Glutamatergic neuron (in vitro differentiated cells): ENCODE results near the gene PURA. TPM values are rescaled to one million over a fixed set of nuclear protein-coding genes. Genes with fewer than 3 reads are reported as not detected.

Source experiments
- DNase-seq: peaks from one replicate; pipeline ENCODE4 v3.0.0; 2022
- H3K27ac Mint-ChIP-seq: one replicate; pipeline ENCODE4 v1.8.0; 2020; ENCODE audit warnings: mild to moderate bottlenecking, mixed read lengths, inconsistent platforms; ENCODE audit not compliant: unreplicated experiment
- H3K27me3 Mint-ChIP-seq: one replicate; pipeline ENCODE4 v1.8.0; 2020; ENCODE audit warnings: mild to moderate bottlenecking, moderate library complexity, mixed read lengths, inconsistent platforms; ENCODE audit not compliant: unreplicated experiment
- H3K36me3 Mint-ChIP-seq: one replicate; pipeline ENCODE4 v1.8.0; 2020; ENCODE audit warnings: mild to moderate bottlenecking, mixed read lengths, inconsistent platforms; ENCODE audit not compliant: unreplicated experiment
- H3K4me1 Mint-ChIP-seq: one replicate; pipeline ENCODE4 v1.8.0; 2020; ENCODE audit warnings: mild to moderate bottlenecking, low read depth, mixed read lengths, inconsistent platforms; ENCODE audit not compliant: unreplicated experiment
- H3K4me3 Mint-ChIP-seq: one replicate; pipeline ENCODE4 v1.8.0; 2020; ENCODE audit warnings: mild to moderate bottlenecking, mixed read lengths, inconsistent platforms; ENCODE audit not compliant: unreplicated experiment
- H3K9me3 Mint-ChIP-seq: one replicate; pipeline ENCODE4 v1.8.0; 2020; ENCODE audit warnings: mild to moderate bottlenecking, moderate library complexity, mixed read lengths, inconsistent platforms; ENCODE audit not compliant: unreplicated experiment
- total RNA-seq: library from RNA; stranded (reverse); fragmentation: NEBNext Ultra II Directional; extraction: Animal tissue kit (Norgen Biotek cat#: 25700); gene quantifications from one replicate; pipeline ENCODE4 v1.2.1, GENCODE V29; 2021; ENCODE audit not compliant: unreplicated experiment
- TF ChIP-seq, protein P1 (sequence below): fragments of 200-600 bp; sonication (generic); IDR thresholded peaks from one replicate; pipeline ENCODE4 v1.5.0; 2021; ENCODE audit not compliant: partially characterized antibody, unreplicated experiment

Gene PURA
- total RNA-seq, 1 donor from 2014 or later: 4.1 TPM

DNA sequence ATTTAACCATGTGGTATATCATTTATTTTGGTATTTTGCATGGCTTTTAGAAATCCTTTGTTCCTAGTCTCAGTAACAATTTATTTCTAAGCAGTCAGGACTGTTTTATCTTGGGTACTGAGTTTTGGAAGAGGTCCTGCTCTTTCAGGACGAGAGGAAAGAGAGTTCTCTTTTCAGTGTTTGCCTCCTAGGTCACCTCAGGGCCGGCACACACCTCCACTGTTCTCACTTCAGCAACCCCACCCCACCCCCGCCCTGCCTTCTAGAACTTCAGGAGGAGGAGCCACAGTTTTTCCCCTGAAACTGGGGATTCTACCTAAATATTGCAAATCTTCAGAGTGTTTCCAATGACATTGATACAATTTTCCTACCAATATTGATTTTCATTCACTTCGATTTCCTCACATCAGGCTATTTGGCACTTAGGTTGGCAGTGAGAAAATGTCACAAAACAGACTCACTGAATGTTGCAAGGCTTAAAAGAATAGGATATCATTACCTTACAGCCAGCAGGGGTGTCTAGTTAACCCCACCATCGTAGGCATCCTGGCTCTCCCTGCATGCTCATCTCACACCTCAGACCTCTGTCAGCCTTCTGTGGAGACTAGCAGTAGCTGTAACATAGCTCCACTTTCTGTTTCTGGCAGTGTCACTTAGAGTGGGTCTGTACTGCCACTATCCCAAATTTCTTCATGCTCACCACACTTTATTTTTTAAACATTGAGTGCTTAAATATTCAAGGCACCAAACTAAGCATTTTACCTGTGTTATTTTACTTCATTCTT is 17.2 kb downstream of the PURA start:
- H3K27me3 Mint-ChIP-seq: no peaks in the 10 kb centered on the region
- H3K36me3 Mint-ChIP-seq: no peaks in the 10 kb centered on the region
- TF ChIP-seq, protein P1, sequence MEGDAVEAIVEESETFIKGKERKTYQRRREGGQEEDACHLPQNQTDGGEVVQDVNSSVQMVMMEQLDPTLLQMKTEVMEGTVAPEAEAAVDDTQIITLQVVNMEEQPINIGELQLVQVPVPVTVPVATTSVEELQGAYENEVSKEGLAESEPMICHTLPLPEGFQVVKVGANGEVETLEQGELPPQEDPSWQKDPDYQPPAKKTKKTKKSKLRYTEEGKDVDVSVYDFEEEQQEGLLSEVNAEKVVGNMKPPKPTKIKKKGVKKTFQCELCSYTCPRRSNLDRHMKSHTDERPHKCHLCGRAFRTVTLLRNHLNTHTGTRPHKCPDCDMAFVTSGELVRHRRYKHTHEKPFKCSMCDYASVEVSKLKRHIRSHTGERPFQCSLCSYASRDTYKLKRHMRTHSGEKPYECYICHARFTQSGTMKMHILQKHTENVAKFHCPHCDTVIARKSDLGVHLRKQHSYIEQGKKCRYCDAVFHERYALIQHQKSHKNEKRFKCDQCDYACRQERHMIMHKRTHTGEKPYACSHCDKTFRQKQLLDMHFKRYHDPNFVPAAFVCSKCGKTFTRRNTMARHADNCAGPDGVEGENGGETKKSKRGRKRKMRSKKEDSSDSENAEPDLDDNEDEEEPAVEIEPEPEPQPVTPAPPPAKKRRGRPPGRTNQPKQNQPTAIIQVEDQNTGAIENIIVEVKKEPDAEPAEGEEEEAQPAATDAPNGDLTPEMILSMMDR: no peak
- H3K9me3 Mint-ChIP-seq: no peaks in the 10 kb centered on the region
- H3K4me1 Mint-ChIP-seq: peaks cover 5% of the 10 kb centered on the region
- no peak for DNase-seq
- H3K27ac Mint-ChIP-seq: no peak overlapping the region
- no peak overlapping the region for H3K4me3 Mint-ChIP-seq

DNA sequence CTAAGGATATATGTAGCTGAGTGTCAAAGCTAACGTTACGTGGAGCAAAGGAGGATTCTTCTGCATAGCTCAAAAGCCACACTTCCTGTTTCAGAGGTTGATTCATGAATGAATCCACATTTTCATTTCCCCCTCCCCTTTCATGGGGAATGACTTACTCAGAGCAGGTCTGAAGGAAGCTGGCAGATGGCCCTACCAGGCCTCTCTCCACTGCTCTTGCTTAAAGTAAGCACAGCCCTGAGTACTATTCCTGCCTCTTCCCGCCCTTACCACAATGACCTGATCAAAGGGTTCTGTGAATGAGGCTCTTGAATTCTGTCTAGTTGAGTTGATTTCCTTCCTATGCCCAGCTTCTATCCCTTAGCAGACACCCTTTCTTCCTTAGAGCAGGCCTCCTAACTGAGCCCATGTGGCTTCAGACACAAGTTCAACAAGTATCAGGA is 18.1 kb downstream of the PURA start:
- Mint-ChIP-seq H3K4me3 (no peak overlapping the region), H3K4me1 (peaks cover 5% of the 10 kb centered on the region), H3K36me3 (no peaks in the 10 kb centered on the region), H3K27me3 (no peaks in the 10 kb centered on the region), H3K9me3 (no peaks in the 10 kb centered on the region), H3K27ac (no peak overlapping the region)
- DNase-seq: no peak
- TF ChIP-seq, protein P1: no peak

DNA sequence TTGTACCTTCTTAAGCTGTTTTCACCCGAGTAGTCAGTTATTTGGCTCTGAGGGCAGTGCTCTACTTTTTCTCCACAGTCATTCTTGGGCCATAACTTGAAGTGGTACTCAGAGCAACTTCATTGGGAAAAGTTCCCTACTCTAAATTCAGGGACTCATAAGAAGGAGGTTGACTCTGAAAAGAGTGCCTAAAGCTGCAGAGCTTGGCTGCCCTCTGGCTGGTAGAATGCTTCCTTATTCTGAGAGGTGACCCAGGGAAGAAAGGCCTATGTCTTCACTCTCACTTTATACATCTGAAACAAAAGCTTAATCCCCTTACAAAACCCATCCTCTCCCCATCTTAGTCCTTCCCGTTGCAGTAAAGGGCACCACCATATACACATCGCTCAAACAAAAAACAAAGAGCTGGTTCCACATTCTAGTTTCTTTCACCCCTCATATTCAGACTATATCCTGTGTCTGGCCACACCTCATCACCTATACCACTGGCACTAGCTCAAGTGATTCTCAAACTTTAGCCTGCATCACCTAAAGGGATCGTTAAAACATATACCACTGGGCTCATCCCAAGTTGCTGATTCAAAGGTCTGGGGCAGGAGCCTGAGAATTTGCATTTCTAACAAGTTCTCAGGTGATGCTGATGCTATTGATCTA is 19.7 kb downstream of the PURA start:
- Mint-ChIP-seq H3K4me1 (peaks cover 5% of the 10 kb centered on the region), H3K4me3 (no peak overlapping the region), H3K27me3 (no peaks in the 10 kb centered on the region), H3K9me3 (no peaks in the 10 kb centered on the region), H3K36me3 (no peaks in the 10 kb centered on the region), H3K27ac (no peak overlapping the region)
- DNase-seq: no peak
- TF ChIP-seq, protein P1: no peak

DNA sequence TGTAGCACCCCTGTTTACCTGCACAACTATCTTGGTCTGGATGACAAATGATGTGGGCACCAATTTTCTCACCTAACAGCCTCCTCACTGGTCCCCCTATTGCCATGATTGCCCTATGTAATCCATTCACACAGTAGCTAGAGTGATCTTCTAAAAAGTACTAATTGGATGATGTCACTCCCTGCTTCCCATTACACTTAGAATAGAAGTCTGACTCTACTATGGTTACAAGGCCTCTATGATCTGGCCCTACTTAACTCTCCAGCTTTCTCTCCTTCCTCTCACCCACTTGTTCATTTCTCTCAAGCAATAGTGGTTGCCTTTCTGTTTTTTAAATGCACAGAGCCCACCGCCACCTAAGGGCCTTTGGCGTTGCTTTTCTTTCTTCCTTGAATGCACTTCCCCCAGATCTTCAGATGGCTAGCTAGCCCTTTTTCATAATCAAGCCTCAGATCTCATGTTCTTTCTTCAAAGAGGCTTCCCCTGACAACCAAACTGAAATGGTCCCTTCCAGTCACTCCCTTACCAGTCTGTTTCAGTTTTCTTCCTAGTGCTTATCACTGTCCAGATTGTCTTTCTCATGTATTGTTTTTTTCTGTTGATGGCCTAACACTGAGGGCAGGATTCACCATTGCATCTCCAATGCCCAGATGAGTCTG is 20.5 kb downstream of the PURA start:
- no peak overlapping the region for H3K4me3 Mint-ChIP-seq
- no peak for DNase-seq
- H3K27me3 Mint-ChIP-seq: no peaks in the 10 kb centered on the region
- H3K9me3 Mint-ChIP-seq: no peaks in the 10 kb centered on the region
- TF ChIP-seq, protein P1: no peak
- H3K4me1 Mint-ChIP-seq: peaks cover 5% of the 10 kb centered on the region
- H3K36me3 Mint-ChIP-seq: no peaks in the 10 kb centered on the region
- H3K27ac Mint-ChIP-seq: no peak overlapping the region
